ENCODE measurements around the gene ZSCAN22. TPM values are rescaled to one million over a fixed set of nuclear protein-coding genes. Genes with fewer than 3 reads are reported as not detected.

The ZSCAN22 gene
- total RNA-seq, 1 experiment from 2014 or later = 3.2 TPM

- intact Hi-C loops (cut with micrococcal nuclease; ENCODE audit: unreplicated experiment) = no loop called here
- DNase-seq (ENCODE audit: low spot score) = no peak
- H3K27ac ChIP-seq (ENCODE audit: low read depth, low read length, poor library complexity, severe bottlenecking) = no peak overlapping the region
- POLR2A ChIA-PET (ENCODE audit: low non-redundant PET) = no interaction called here
- no peaks in the 10 kb centered on the region for H3K27me3 ChIP-seq (replicated peaks; ENCODE audit: insufficient read depth, low read depth, low read length, poor library complexity)
- no peaks in the 10 kb centered on the region for H3K9me3 ChIP-seq (ENCODE audit: low read depth, low read length, poor library complexity, severe bottlenecking)
- BruUV-seq (replicated peaks) = no TSS peak
- TF ChIP-seq, protein P1, sequence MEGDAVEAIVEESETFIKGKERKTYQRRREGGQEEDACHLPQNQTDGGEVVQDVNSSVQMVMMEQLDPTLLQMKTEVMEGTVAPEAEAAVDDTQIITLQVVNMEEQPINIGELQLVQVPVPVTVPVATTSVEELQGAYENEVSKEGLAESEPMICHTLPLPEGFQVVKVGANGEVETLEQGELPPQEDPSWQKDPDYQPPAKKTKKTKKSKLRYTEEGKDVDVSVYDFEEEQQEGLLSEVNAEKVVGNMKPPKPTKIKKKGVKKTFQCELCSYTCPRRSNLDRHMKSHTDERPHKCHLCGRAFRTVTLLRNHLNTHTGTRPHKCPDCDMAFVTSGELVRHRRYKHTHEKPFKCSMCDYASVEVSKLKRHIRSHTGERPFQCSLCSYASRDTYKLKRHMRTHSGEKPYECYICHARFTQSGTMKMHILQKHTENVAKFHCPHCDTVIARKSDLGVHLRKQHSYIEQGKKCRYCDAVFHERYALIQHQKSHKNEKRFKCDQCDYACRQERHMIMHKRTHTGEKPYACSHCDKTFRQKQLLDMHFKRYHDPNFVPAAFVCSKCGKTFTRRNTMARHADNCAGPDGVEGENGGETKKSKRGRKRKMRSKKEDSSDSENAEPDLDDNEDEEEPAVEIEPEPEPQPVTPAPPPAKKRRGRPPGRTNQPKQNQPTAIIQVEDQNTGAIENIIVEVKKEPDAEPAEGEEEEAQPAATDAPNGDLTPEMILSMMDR (conservative IDR thresholded peaks at IDR 0.05; ENCODE audit: low read depth, low read length) = no peak
- TF ChIP-seq EZH2 (IDR thresholded peaks at IDR 0.05; ENCODE audit: borderline replicate concordance, low read depth, low read length, poor library complexity, severe bottlenecking) = no peak
- CTCF ChIA-PET = no interaction called here
- H3K4me3 ChIP-seq (ENCODE audit: low read depth, low read length, poor library complexity, severe bottlenecking) = no peak overlapping the region
- H3K4me1 ChIP-seq (ENCODE audit: insufficient read depth, low read length, poor library complexity, severe bottlenecking) = no peaks in the 10 kb centered on the region
- H3K36me3 ChIP-seq (ENCODE audit: insufficient read depth, low read length, poor library complexity, severe bottlenecking) = no peaks in the 10 kb centered on the region
Measured at GRCh38 chr19:58353717-58354477, 27.1 kb downstream of the ZSCAN22 start.

DNA sequence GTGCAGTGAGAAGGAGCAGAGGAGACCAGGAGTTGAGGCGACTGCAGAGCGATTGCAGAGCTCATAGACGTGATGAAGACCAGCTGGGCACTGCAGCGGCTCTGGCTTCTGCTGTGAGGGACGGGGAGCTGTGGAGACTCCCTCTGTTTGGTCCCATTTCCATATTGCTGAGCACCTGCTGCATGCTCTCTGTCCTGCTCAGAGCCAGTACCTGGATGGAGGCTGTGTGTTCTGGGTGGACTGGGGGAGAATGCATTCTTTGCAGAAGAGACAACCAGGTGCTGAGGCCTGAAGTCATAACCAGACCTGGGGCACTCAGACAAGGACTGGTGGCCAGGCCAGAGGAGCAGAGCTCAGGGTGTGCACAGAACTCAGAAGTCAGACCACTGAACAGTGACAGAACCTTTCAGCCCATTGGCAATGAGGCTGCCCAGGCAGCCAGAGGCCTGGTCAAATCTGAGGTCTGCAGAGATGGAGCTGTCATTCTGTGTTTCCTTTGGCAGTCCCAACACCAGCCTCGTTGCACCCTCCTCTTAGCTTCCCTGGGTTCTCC lies 27.8 kb downstream of the ZSCAN22 start:
- no peak for DNase-seq (ENCODE audit: low spot score)
- intact Hi-C loops (cut with micrococcal nuclease; ENCODE audit: unreplicated experiment) = no loop called here
- no peak overlapping the region for H3K4me3 ChIP-seq (ENCODE audit: low read depth, low read length, poor library complexity, severe bottlenecking)
- ChIA-PET POLR2A (ENCODE audit: low non-redundant PET) (no interaction called here), CTCF (no interaction called here)
- no peaks in the 10 kb centered on the region for H3K9me3 ChIP-seq (ENCODE audit: low read depth, low read length, poor library complexity, severe bottlenecking)
- no peak overlapping the region for H3K27ac ChIP-seq (ENCODE audit: low read depth, low read length, poor library complexity, severe bottlenecking)
- H3K4me1 ChIP-seq (ENCODE audit: insufficient read depth, low read length, poor library complexity, severe bottlenecking) = no peaks in the 10 kb centered on the region
- TF ChIP-seq, protein P1 (conservative IDR thresholded peaks at IDR 0.05; ENCODE audit: low read depth, low read length) = no peak
- TF ChIP-seq EZH2 (IDR thresholded peaks at IDR 0.05; ENCODE audit: borderline replicate concordance, low read depth, low read length, poor library complexity, severe bottlenecking) = no peak
- H3K27me3 ChIP-seq (replicated peaks; ENCODE audit: insufficient read depth, low read depth, low read length, poor library complexity) = no peaks in the 10 kb centered on the region
- no peaks in the 10 kb centered on the region for H3K36me3 ChIP-seq (ENCODE audit: insufficient read depth, low read length, poor library complexity, severe bottlenecking)
- BruUV-seq (replicated peaks) = no TSS peak

- POLR2A ChIA-PET (ENCODE audit: low non-redundant PET) = interaction anchor here (0.6 kb wide), 1 partner anchor 8 kb away, joined by 5 read pairs; no protein-coding TSS in a partner anchor
- CTCF ChIA-PET = no interaction called here
Measured at GRCh38 chr19:58355215-58355796, 28.5 kb downstream of the ZSCAN22 start.

More at GRCh38 chr19:58355215-58355796, 28.5 kb downstream of the ZSCAN22 start:
- no peaks in the 10 kb centered on the region for H3K27me3 ChIP-seq (replicated peaks; ENCODE audit: insufficient read depth, low read depth, low read length, poor library complexity)
- H3K27ac ChIP-seq (ENCODE audit: low read depth, low read length, poor library complexity, severe bottlenecking) = no peak overlapping the region
- H3K36me3 ChIP-seq (ENCODE audit: insufficient read depth, low read length, poor library complexity, severe bottlenecking) = no peaks in the 10 kb centered on the region
- DNase-seq (ENCODE audit: low spot score) = no peak
- H3K4me1 ChIP-seq (ENCODE audit: insufficient read depth, low read length, poor library complexity, severe bottlenecking) = no peaks in the 10 kb centered on the region
- BruUV-seq (replicated peaks) = no TSS peak
- intact Hi-C loops (cut with micrococcal nuclease; ENCODE audit: unreplicated experiment) = no loop called here
- TF ChIP-seq, protein P1 (conservative IDR thresholded peaks at IDR 0.05; ENCODE audit: low read depth, low read length) = no peak
- no peak for TF ChIP-seq EZH2 (IDR thresholded peaks at IDR 0.05; ENCODE audit: borderline replicate concordance, low read depth, low read length, poor library complexity, severe bottlenecking)
- no peak overlapping the region for H3K4me3 ChIP-seq (ENCODE audit: low read depth, low read length, poor library complexity, severe bottlenecking)
- H3K9me3 ChIP-seq (ENCODE audit: low read depth, low read length, poor library complexity, severe bottlenecking) = no peaks in the 10 kb centered on the region

All from A673 (cell line).